Measurements from ENCODE around the gene AKAP11. TPM values are rescaled to one million over a fixed set of nuclear protein-coding genes. Genes with fewer than 3 reads are reported as not detected.

AKAP11 gene
- total and polyA plus RNA-seq, 2 experiments from 2014 or later = 4.3 to 21.6 TPM

GRCh38 chr13:42322806-42323205 is 50.9 kb downstream of the AKAP11 start:
- no peak for TF ChIP-seq ETS1 (IDR thresholded peaks at IDR 0.05)
- no peak for TF ChIP-seq EZH2phosphoT487 (IDR thresholded peaks at IDR 0.05; ENCODE audit: unreplicated experiment)
- no peak for TF ChIP-seq ZNF462 (CRISPR knock-in tag; IDR thresholded peaks at IDR 0.05)
- no peak for TF ChIP-seq CTCF (conservative IDR thresholded peaks at IDR 0.05; ENCODE audit: low read depth in 2 of 2)
- TF ChIP-seq JUNB (IDR thresholded peaks at IDR 0.05; ENCODE audit: unreplicated experiment) = no peak
- TF ChIP-seq EZH2 (IDR thresholded peaks at IDR 0.05; ENCODE audit: low read depth, unreplicated experiment) = no peak
- TF ChIP-seq REST (IDR thresholded peaks at IDR 0.05; ENCODE audit: unreplicated experiment) = no peak
- TF ChIP-seq NANOG (IDR thresholded peaks at IDR 0.05; ENCODE audit: borderline replicate concordance) = no peak
- TF ChIP-seq STAT1 (IDR thresholded peaks at IDR 0.05; ENCODE audit: unreplicated experiment) = no peak
- TF ChIP-seq CREB1 (CRISPR knock-in tag; IDR thresholded peaks at IDR 0.05; ENCODE audit: low read depth) = no peak
- no peak for TF ChIP-seq ZNF331 (CRISPR knock-in tag; IDR thresholded peaks at IDR 0.05; ENCODE audit: low read depth)
- no peak for TF ChIP-seq POLR2AphosphoS5 (IDR thresholded peaks at IDR 0.05; ENCODE audit: low read depth)
- no peak for TF ChIP-seq ZNF114 (CRISPR knock-in tag; IDR thresholded peaks at IDR 0.05)
- no peaks in the 10 kb centered on the region; the same call in 2 of the 3 replicates for H3K9me3 Mint-ChIP-seq
- H3K36me3 Mint-ChIP-seq (ENCODE audit: low read depth) = no peaks in the 10 kb centered on the region
- Histone ChIP-seq H2AFZ (no peak overlapping the region), H3K4me2 (no peak overlapping the region), H3K9me2 (ENCODE audit: insufficient read depth) (no peaks in the 10 kb centered on the region), H4K20me1 (replicated peaks; ENCODE audit: insufficient read depth) (no peaks in the 10 kb centered on the region), H3K36me3 (ENCODE audit: insufficient read depth) (no peaks in the 10 kb centered on the region), H3K4me3 (no peak overlapping the region), H3K27ac (ENCODE audit: low read depth) (no peak overlapping the region), H3K79me2 (replicated peaks; ENCODE audit: insufficient read depth) (no peaks in the 10 kb centered on the region), H3K27me3 (ENCODE audit: insufficient read depth) (no peaks in the 10 kb centered on the region), H3K4me1 (ENCODE audit: insufficient read depth) (peaks cover 15% of the 10 kb centered on the region), H3F3A (replicated peaks; ENCODE audit: low read depth) (no peaks in the 10 kb centered on the region)
- no peak overlapping the region for H3K27ac Mint-ChIP-seq
- ATAC-seq = no peak
- H3K27me3 Mint-ChIP-seq (ENCODE audit: insufficient read depth, low read depth, poor library complexity) = peaks cover 2% of the 10 kb centered on the region
- peaks cover 24% of the 10 kb centered on the region for H3K4me1 Mint-ChIP-seq
- no peak for DNase-seq (ENCODE audit: low spot score)
- no peak overlapping the region for H3K4me3 Mint-ChIP-seq
